Mucosa of rectum (tissue), 2 donors: ENCODE measurements around the gene SUMF2.
"Not testable (repeated sequence)": the region's sequence is repeated elsewhere in the genome, so short reads cannot be mapped to it uniquely, and the experiment has no call there.

Experiments
- H3K27ac ChIP-seq, 2 donors: one replicate each; pipeline ENCODE4 v1.7.0; 2013; ENCODE audit warnings: inconsistent platforms in 2 of 2, low read depth in 2 of 2, low read length in 2 of 2
- H3K27me3 ChIP-seq, 2 donors: one replicate each; pipeline ENCODE4 v1.7.0; 2013; ENCODE audit warnings: low read length in 2 of 2; ENCODE audit not compliant: control insufficient read depth in 2 of 2, insufficient read depth in 2 of 2
- H3K36me3 ChIP-seq, 2 donors: one replicate each; pipeline ENCODE4 v1.7.0; 2013; ENCODE audit warnings: low read length in 2 of 2; ENCODE audit not compliant: control insufficient read depth in 2 of 2, insufficient read depth in 2 of 2
- H3K4me1 ChIP-seq, 2 donors: one replicate each; pipeline ENCODE4 v1.7.0; 2013; ENCODE audit warnings: low read length in 2 of 2, mild to moderate bottlenecking in 1 of 2; ENCODE audit not compliant: control insufficient read depth in 2 of 2, insufficient read depth in 2 of 2
- H3K4me3 ChIP-seq, 2 donors: one replicate each; pipeline ENCODE4 v1.7.0; 2013; ENCODE audit warnings: low read length in 2 of 2
- H3K9ac ChIP-seq, 2 donors: one replicate each; pipeline ENCODE4 v1.7.0; 2013; ENCODE audit warnings: low read length in 2 of 2, low read depth in 1 of 2, mild to moderate bottlenecking in 1 of 2
- H3K9me3 ChIP-seq, 2 donors: one replicate each; pipeline ENCODE4 v1.7.0; 2013; ENCODE audit warnings: low read length in 2 of 2; ENCODE audit not compliant: control insufficient read depth in 2 of 2
- donor health status: healthy.
- donor health status: Normal muscosa, but diverticular disease.

The SUMF2 gene

GRCh38 chr7:56063882-56064625 is at the start of gene SUMF2:
Gene SUMF2, plus strand, starts transcription at chr7:56064286. Its CDS starts 26 bp downstream, at chr7:56064312.
- Histone ChIP-seq H3K4me3 (peak within 1 kb of the TSS; percentile 89 to 99), H3K36me3 (peaks cover 25 to 41% of the 10 kb centered on the region in 2 donors), H3K9me3 (no peaks in the 10 kb centered on the region), H3K9ac (peak within 1 kb of the TSS; percentile 85 to 90), H3K27ac (peak within 1 kb of the TSS; percentile 86 to 94), H3K27me3 (no peaks in the 10 kb centered on the region), H3K4me1 (peaks cover 4 to 11% of the 10 kb centered on the region in 2 donors)

- not testable (repeated sequence) for H3K4me3 ChIP-seq, H3K27me3 ChIP-seq, H3K27ac ChIP-seq, H3K9ac ChIP-seq, H3K9me3 ChIP-seq, H3K36me3 ChIP-seq, H3K4me1 ChIP-seq
Observed at GRCh38 chr7:56017015-56017414, 47.1 kb upstream of the SUMF2 start.

DNA sequence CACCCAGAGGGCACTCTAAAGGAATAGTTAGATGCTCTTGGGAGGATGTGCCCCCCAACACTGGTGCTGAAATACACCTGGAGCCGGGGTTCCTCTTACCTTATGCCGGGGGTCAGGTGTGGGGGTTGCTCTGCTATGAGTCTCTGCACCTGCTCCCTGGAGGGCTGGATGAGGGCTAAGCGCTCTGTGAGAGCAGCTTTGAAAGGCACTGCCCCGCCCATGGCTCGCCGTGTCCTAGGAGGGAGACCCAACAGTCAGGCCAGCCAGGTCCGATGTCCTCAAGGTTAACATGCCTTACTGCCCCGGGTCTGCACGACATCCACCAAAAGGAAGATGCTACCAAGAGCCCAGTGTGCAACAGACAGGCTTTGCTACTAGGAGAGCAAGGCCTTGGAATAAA is 44.6 kb upstream of the SUMF2 start:
- H3K4me3 ChIP-seq: no peak overlapping the region
- H3K36me3 ChIP-seq: peaks cover 4 to 7% of the 10 kb centered on the region in 2 donors
- no peaks in the 10 kb centered on the region for H3K4me1 ChIP-seq
- no peak overlapping the region for H3K27ac ChIP-seq
- H3K27me3 ChIP-seq: no peaks in the 10 kb centered on the region
- H3K9ac ChIP-seq: no peak overlapping the region
- no peaks in the 10 kb centered on the region for H3K9me3 ChIP-seq

- Histone ChIP-seq H3K36me3 (peaks cover 2 to 7% of the 10 kb centered on the region in 2 donors), H3K4me3 (no peak overlapping the region), H3K9ac (no peak overlapping the region), H3K4me1 (no peaks in the 10 kb centered on the region), H3K27ac (no peak overlapping the region), H3K27me3 (no peaks in the 10 kb centered on the region), H3K9me3 (no peaks in the 10 kb centered on the region)
Observed at GRCh38 chr7:56023500-56023899, 40.6 kb upstream of the SUMF2 start.

DNA sequence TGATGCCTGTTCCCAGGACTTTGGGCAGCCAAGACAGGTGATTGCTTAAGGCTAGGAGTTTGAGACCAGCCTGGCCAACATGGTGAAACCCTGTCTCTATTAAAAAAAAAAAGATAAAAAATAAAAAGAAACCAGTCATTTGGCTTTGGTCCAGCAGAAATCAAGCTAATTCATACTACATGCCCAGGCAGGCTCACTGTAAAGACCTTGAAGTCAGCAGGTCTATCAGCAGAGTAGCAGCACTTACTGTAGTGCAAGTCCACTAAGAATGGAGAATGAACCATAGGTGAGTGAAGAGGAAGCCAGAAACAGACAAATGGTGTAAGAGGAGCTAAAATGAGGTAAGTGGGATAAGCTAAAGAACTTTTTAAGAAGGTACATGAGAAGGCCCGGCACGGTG is 37.5 kb upstream of the SUMF2 start:
- H3K9ac ChIP-seq: no peak overlapping the region
- H3K4me3 ChIP-seq: no peak overlapping the region
- no peaks in the 10 kb centered on the region for H3K9me3 ChIP-seq
- H3K4me1 ChIP-seq: no peaks in the 10 kb centered on the region
- no peak overlapping the region for H3K27ac ChIP-seq
- no peaks in the 10 kb centered on the region for H3K36me3 ChIP-seq
- H3K27me3 ChIP-seq: no peaks in the 10 kb centered on the region

DNA sequence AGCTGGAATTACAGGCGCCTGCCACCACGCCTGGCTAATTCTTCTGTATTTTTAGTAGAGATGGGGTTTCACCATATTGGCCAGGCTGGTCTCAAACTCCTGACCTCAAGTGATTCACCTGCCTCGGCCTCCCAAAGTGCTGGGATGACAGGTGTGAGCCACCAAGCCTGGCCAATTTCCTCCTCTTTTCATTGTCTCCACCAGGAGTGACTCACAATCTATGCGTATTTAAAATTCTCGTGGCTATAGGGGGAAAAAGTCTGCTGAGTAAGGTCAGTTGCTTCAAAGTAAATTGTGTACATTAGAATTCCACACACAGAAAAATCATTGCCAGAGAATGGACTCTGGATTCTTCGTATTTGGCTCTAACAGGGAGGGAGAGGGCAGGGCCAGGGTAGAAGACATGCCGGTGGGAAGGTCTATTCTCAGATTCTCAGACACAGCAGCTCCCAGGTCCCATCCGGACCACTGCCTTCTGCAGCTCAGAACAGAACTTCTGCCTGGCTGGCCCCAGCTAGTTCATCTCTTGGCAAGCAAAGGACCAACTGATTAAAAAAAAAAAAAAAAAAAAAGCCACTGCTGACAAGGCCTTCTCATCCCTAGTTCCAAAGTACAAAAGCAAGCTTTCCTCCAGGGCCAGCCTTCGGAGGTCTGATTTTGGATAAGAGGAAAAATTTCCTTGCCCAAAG is 35.0 kb upstream of the SUMF2 start:
- no peaks in the 10 kb centered on the region for H3K36me3 ChIP-seq
- no peak overlapping the region for H3K27ac ChIP-seq
- no peaks in the 10 kb centered on the region for H3K9me3 ChIP-seq
- no peak overlapping the region for H3K9ac ChIP-seq
- no peak overlapping the region for H3K4me3 ChIP-seq
- no peaks in the 10 kb centered on the region for H3K4me1 ChIP-seq
- H3K27me3 ChIP-seq: no peaks in the 10 kb centered on the region

DNA sequence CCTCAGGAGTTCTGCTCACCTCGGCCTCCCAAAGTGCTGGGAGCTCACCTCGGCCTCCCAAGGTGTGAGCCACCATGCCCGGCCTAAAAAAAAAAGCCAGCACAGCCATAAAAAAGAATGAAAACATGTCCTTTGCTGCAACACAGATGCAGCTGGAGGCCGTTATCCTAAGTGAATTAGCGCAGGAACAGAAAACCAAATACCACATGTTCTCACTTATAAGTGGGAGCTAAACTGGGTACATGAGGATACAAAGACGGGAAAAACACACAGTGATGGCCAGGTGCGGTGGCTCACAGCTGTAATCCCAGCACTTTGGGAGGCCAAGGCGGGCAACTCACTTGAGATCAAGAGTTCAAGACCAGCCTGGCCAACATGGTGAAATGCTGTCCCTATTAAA is 33.7 kb upstream of the SUMF2 start:
- H3K27ac ChIP-seq: no peak overlapping the region
- no peaks in the 10 kb centered on the region for H3K27me3 ChIP-seq
- H3K9ac ChIP-seq: no peak overlapping the region
- no peaks in the 10 kb centered on the region for H3K9me3 ChIP-seq
- no peak overlapping the region for H3K4me3 ChIP-seq
- no peaks in the 10 kb centered on the region for H3K36me3 ChIP-seq
- H3K4me1 ChIP-seq: no peaks in the 10 kb centered on the region

DNA sequence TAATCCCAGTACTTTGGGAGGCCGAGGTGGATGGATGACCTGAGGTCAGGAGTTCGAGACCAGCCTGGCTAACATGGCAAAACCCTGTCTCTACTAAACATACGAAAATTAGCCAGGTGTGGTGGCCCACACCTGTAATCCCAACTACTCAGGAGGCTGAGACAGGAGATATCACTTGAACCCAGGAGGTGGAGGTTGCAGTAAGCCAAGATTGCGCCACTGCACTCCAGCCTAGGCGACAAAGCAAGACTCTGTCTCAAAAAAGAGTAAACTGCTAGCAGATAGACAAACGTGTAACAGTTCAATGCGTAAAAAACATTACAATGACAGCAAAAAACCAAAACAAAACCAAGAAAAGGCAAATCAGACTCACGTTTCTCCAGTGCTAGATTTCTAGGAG is 32.5 kb upstream of the SUMF2 start:
- H3K9ac ChIP-seq, H3K4me1 ChIP-seq, H3K4me3 ChIP-seq, H3K36me3 ChIP-seq, H3K27ac ChIP-seq, H3K9me3 ChIP-seq, H3K27me3 ChIP-seq: not testable (repeated sequence)

GRCh38 chr7:56032578-56032977 is 31.5 kb upstream of the SUMF2 start:
- not testable (repeated sequence) for H3K9ac ChIP-seq, H3K9me3 ChIP-seq, H3K36me3 ChIP-seq, H3K4me3 ChIP-seq, H3K27ac ChIP-seq, H3K27me3 ChIP-seq, H3K4me1 ChIP-seq

GRCh38 chr7:56033671-56034432 is 30.2 kb upstream of the SUMF2 start:
- Histone ChIP-seq H3K4me3 (peak overlapping the region; percentile 77 to 87), H3K4me1 (no peaks in the 10 kb centered on the region), H3K27ac (peak overlapping the region; percentile 20 to 38), H3K9ac (peak overlapping the region; percentile 41 to 63), H3K27me3 (no peaks in the 10 kb centered on the region), H3K9me3 (no peaks in the 10 kb centered on the region), H3K36me3 (no peaks in the 10 kb centered on the region)
